Lung (tissue), 12 donors: ENCODE data around the gene IFI27L2. TPM values are rescaled to one million over a fixed set of nuclear protein-coding genes. Genes with fewer than 3 reads are reported as not detected.
A peak's percentile ranks its signal among the peaks of the same experiment; 100 is the strongest.

Experiments used
- ATAC-seq: fragments of 200-7000 bp; cut with Tn5 transposase; one replicate; pipeline ENCODE4 v1.9.1; 2020; ENCODE audit warnings: moderate number of reproducible peaks; ENCODE audit not compliant: insufficient read depth, low FRiP score
- DNase-seq, 3 donors: peaks; one replicate each; pipeline ENCODE4 v3.0.0-alpha.2; 2013 to 2017
- H3K27ac ChIP-seq, 2 donors: one replicate each; pipeline ENCODE4 v1.5.1; 2013; ENCODE audit warnings: mild to moderate bottlenecking in 2 of 2, moderate library complexity in 2 of 2, control low read depth in 1 of 2, inconsistent platforms in 1 of 2, low read depth in 1 of 2, low read length in 1 of 2
- H3K27me3 ChIP-seq, 3 donors: one replicate each; pipeline ENCODE4 v1.5.1; 2013; ENCODE audit warnings: low read length in 2 of 3; ENCODE audit not compliant: control insufficient read depth in 3 of 3, insufficient read depth in 3 of 3
- H3K36me3 ChIP-seq, 4 donors: one replicate each; pipeline ENCODE4 v1.5.1; 2013; ENCODE audit warnings: low read length in 4 of 4, mild to moderate bottlenecking in 1 of 4, moderate library complexity in 1 of 4; ENCODE audit not compliant: control insufficient read depth in 4 of 4, insufficient read depth in 4 of 4
- H3K4me1 ChIP-seq, 5 donors: one replicate each; pipeline ENCODE4 v1.5.1; 2013; ENCODE audit warnings: low read length in 5 of 5, mild to moderate bottlenecking in 2 of 5, moderate library complexity in 1 of 5; ENCODE audit not compliant: control insufficient read depth in 5 of 5, insufficient read depth in 5 of 5
- H3K4me3 ChIP-seq: one replicate; pipeline ENCODE4 v1.5.1; 2013; ENCODE audit warnings: mild to moderate bottlenecking, control low read depth, moderate library complexity
- H3K9ac ChIP-seq, 2 donors: one replicate each; pipeline ENCODE4 v1.5.1; 2013; ENCODE audit warnings: low read length in 2 of 2, control low read depth in 1 of 2; ENCODE audit not compliant: insufficient read depth in 1 of 2
- H3K9me3 ChIP-seq, 4 donors: one replicate each; pipeline ENCODE4 v1.5.1; 2013; ENCODE audit warnings: low read length in 3 of 4, mild to moderate bottlenecking in 1 of 4, moderate library complexity in 1 of 4; ENCODE audit not compliant: control insufficient read depth in 4 of 4, insufficient read depth in 3 of 4
- CTCF ChIP-seq: IDR thresholded peaks from 2 replicates; pipeline ENCODE4 v1.5.1; 2012; ENCODE audit warnings: mild to moderate bottlenecking; ENCODE audit errors: control extremely low read depth, extremely low read depth
- WGBS, 2 donors: extraction: QIAGEN DNeasy Blood & Tissue Kit; methylation state at CpG; one replicate each; pipeline ENCODE4 v1.1.7; 2013; 5-methylcytosine and 5-hydroxymethylcytosine counted together
- polyA plus RNA-seq, 2 donors: library from polyadenylated mRNA; stranded (reverse); fragments of 200-250 nt; gene quantifications; one replicate each; pipeline ENCODE4 v1.2.1, GENCODE V29; 2013
- total RNA-seq, 2 donors: library from RNA; depleted of rRNA in 1 of 2; stranded (reverse); fragments of >200 nt in 1 of 2; gene quantifications; one replicate each; pipeline ENCODE4 v1.2.1, GENCODE V29; 2014 to 2021
- donor health status: control.
- donor health status: control.
- donor health status: Bipolar disorder and iron deficiency.
- donor health status: healthy.
- donor health status: DM: yes; HTN: yes; CAD: no.

IFI27L2 gene
- total and polyA plus RNA-seq, 4 donors = 27.2 to 127 (median 73.4) TPM

GRCh38 chr14:94164685-94165431 is 35.5 kb upstream of the IFI27L2 start:
- Histone ChIP-seq H3K9ac (no peak overlapping the region), H3K9me3 (no peaks in the 10 kb centered on the region), H3K4me1 (peaks cover 0 to 14% (median 5%) of the 10 kb centered on the region in 5 donors), H3K4me3 (no peak overlapping the region), H3K36me3 (no peaks in the 10 kb centered on the region), H3K27me3 (peaks cover 0 to 7% (median 3%) of the 10 kb centered on the region in 3 donors), H3K27ac (no peak overlapping the region)
- TF ChIP-seq CTCF = no peak
- WGBS, 2 donors = 60 to 66% methylated on average over 25 to 26 of the region's 26 CpGs
- DNase-seq (peak in 1 of 3 donors; percentile 21), ATAC-seq (no peak)

- ATAC-seq (no peak), DNase-seq (no peak)
- WGBS, 2 donors = 60 to 73% methylated on average over 5 of the region's 5 CpGs
- Histone ChIP-seq H3K4me3 (no peak overlapping the region), H3K4me1 (peaks cover 0 to 14% (median 5%) of the 10 kb centered on the region in 5 donors), H3K27me3 (peaks cover 0 to 7% (median 3%) of the 10 kb centered on the region in 3 donors), H3K9ac (no peak overlapping the region), H3K27ac (no peak overlapping the region), H3K36me3 (no peaks in the 10 kb centered on the region), H3K9me3 (no peaks in the 10 kb centered on the region)
- TF ChIP-seq CTCF = no peak
Measured at GRCh38 chr14:94163796-94164195, 34.4 kb upstream of the IFI27L2 start.

- H3K27ac ChIP-seq = no peak overlapping the region
- H3K9me3 ChIP-seq = no peaks in the 10 kb centered on the region
- H3K4me1 ChIP-seq = peaks cover 0 to 14% (median 5%) of the 10 kb centered on the region in 5 donors
- TF ChIP-seq CTCF = no peak
- no peak overlapping the region for H3K9ac ChIP-seq
- H3K27me3 ChIP-seq = peaks cover 0 to 7% (median 3%) of the 10 kb centered on the region in 3 donors
- ATAC-seq (no peak), DNase-seq (no peak)
- 76 to 81% methylated on average over 5 of the region's 5 CpGs for WGBS, 2 donors
- no peaks in the 10 kb centered on the region for H3K36me3 ChIP-seq
- H3K4me3 ChIP-seq = no peak overlapping the region
Measured at GRCh38 chr14:94162466-94162865, 33.1 kb upstream of the IFI27L2 start.
